Neural cell (in vitro differentiated cells): ENCODE measurements around the gene SLC13A2. TPM values are rescaled to one million over a fixed set of nuclear protein-coding genes. Genes with fewer than 3 reads are reported as not detected.

Source experiments
- H2AFZ ChIP-seq: fragments of 200-600, 300-800 bp; sonication (generic), shearing (Covaris generic); 2 replicates; pipeline ENCODE4 v1.6.0; 2014; ENCODE audit warnings: low read depth, mild to moderate bottlenecking, antibody characterized with exemption, low read length, moderate library complexity
- H3F3A ChIP-seq: fragments of 200-600 bp; shearing (Covaris generic); 2 replicates; pipeline ENCODE4 v1.6.1; 2016; ENCODE audit warnings: mild to moderate bottlenecking, moderate library complexity, mixed read lengths, antibody characterized with exemption, low read length; ENCODE audit not compliant: insufficient read depth, poor library complexity, severe bottlenecking
- H3K27ac ChIP-seq: fragments of 200-600, 300-800 bp; sonication (generic), shearing (Covaris generic); 2 replicates; pipeline ENCODE4 v1.5.1; 2014; ENCODE audit warnings: mild to moderate bottlenecking, low read length, moderate library complexity
- H3K27me3 ChIP-seq: fragments of 300-800, 200-600 bp; sonication (generic), shearing (Covaris generic); 2 replicates; pipeline ENCODE4 v1.6.0; 2014; ENCODE audit warnings: mild to moderate bottlenecking, low read depth, low read length, moderate library complexity; ENCODE audit not compliant: insufficient read depth
- H3K36me3 ChIP-seq: fragments of 300-800, 200-600 bp; sonication (generic), shearing (Covaris generic); 2 replicates; pipeline ENCODE4 v1.5.1; 2014; ENCODE audit warnings: mild to moderate bottlenecking, antibody characterized with exemption, low read length, moderate library complexity; ENCODE audit not compliant: insufficient read depth
- H3K4me2 ChIP-seq: fragments of 300-800, 200-600 bp; sonication (generic), shearing (Covaris generic); 2 replicates; pipeline ENCODE4 v1.6.0; 2014; ENCODE audit warnings: mild to moderate bottlenecking, low read length
- H3K4me3 ChIP-seq: fragments of 300-800, 200-600 bp; sonication (generic), shearing (Covaris generic); 2 replicates; pipeline ENCODE4 v1.5.1; 2014; ENCODE audit warnings: mild to moderate bottlenecking, low read length, moderate library complexity
- H3K79me2 ChIP-seq: fragments of 200-600 bp; shearing (Covaris generic); replicated peaks from 2 replicates; pipeline ENCODE4 v1.6.0; 2014; ENCODE audit warnings: mild to moderate bottlenecking, low read length, moderate library complexity; ENCODE audit not compliant: insufficient read depth
- H3K9ac ChIP-seq: fragments of 300-800, 200-600 bp; sonication (generic), shearing (Covaris generic); 2 replicates; pipeline ENCODE4 v1.6.1; 2016; ENCODE audit warnings: mild to moderate bottlenecking, low read length, mixed read lengths
- H3K9me2 ChIP-seq: fragments of 200-600 bp; shearing (Covaris generic); 2 replicates; pipeline ENCODE4 v1.6.1; 2016; ENCODE audit warnings: mild to moderate bottlenecking, low read length, mixed read lengths; ENCODE audit not compliant: insufficient read depth
- H3K9me3 ChIP-seq: fragments of 200-600, 300-800 bp; sonication (generic), shearing (Covaris generic); 2 replicates; pipeline ENCODE4 v1.6.1; 2016; ENCODE audit warnings: mild to moderate bottlenecking, mixed run types, low read length, moderate library complexity, mixed read lengths
- H4K20me1 ChIP-seq: fragments of 200-600 bp; shearing (Covaris generic); 2 replicates; pipeline ENCODE4 v1.6.1; 2016; ENCODE audit warnings: mild to moderate bottlenecking, mixed run types; ENCODE audit not compliant: insufficient read depth
- EP300 ChIP-seq: fragments of 450-650 bp; conservative IDR thresholded peaks from 2 replicates; pipeline ENCODE4 v1.6.1; 2014; ENCODE audit warnings: antibody characterized with exemption, mild to moderate bottlenecking, moderate library complexity; ENCODE audit not compliant: poor library complexity, severe bottlenecking
- EZH2 ChIP-seq: fragments of 200-600, 300-800 bp; shearing (Covaris generic), sonication (generic); IDR thresholded peaks from 2 replicates; pipeline ENCODE4 v1.6.1; 2014; ENCODE audit warnings: antibody characterized with exemption, low read length, borderline replicate concordance, mild to moderate bottlenecking; ENCODE audit not compliant: insufficient read depth, poor library complexity, severe bottlenecking
- MXI1 ChIP-seq: fragments of 450-650 bp; conservative IDR thresholded peaks from 2 replicates; pipeline ENCODE4 v1.6.1; 2014; ENCODE audit warnings: antibody characterized with exemption, mild to moderate bottlenecking; ENCODE audit not compliant: poor library complexity, severe bottlenecking
- POLR2AphosphoS5 ChIP-seq: IDR thresholded peaks from 2 replicates; pipeline ENCODE4 v1.6.1; 2012
- RAD21 ChIP-seq: fragments of 450-650 bp; conservative IDR thresholded peaks from 2 replicates; pipeline ENCODE4 v1.6.1; 2014; ENCODE audit warnings: antibody characterized with exemption, mild to moderate bottlenecking, moderate library complexity
- SMC3 ChIP-seq: fragments of 450-650 bp; conservative IDR thresholded peaks from 2 replicates; pipeline ENCODE4 v1.6.1; 2014; ENCODE audit warnings: antibody characterized with exemption, mild to moderate bottlenecking, moderate library complexity; ENCODE audit not compliant: poor library complexity
- TAF1 ChIP-seq: IDR thresholded peaks from 2 replicates; pipeline ENCODE4 v1.6.1; 2012; ENCODE audit warnings: low read depth
- polyA plus RNA-seq: library from polyadenylated mRNA; depleted of rRNA; stranded (reverse); fragments of >200 nt; gene quantifications from 2 replicates; pipeline ENCODE4 v1.2.3, GENCODE V29; 2014
- TF ChIP-seq, protein P1 (sequence below): fragments of 450-650 bp; IDR thresholded peaks from 2 replicates; pipeline ENCODE4 v1.5.1; 2014; ENCODE audit warnings: antibody characterized with exemption, mild to moderate bottlenecking, moderate library complexity; ENCODE audit not compliant: poor library complexity, severe bottlenecking
- TF ChIP-seq, protein P2 (sequence below): IDR thresholded peaks from 2 replicates; pipeline ENCODE4 v1.6.1; 2012; ENCODE audit warnings: borderline replicate concordance

The SLC13A2 gene
- polyA plus RNA-seq, 1 donor from 2014 or later: not detected

DNA sequence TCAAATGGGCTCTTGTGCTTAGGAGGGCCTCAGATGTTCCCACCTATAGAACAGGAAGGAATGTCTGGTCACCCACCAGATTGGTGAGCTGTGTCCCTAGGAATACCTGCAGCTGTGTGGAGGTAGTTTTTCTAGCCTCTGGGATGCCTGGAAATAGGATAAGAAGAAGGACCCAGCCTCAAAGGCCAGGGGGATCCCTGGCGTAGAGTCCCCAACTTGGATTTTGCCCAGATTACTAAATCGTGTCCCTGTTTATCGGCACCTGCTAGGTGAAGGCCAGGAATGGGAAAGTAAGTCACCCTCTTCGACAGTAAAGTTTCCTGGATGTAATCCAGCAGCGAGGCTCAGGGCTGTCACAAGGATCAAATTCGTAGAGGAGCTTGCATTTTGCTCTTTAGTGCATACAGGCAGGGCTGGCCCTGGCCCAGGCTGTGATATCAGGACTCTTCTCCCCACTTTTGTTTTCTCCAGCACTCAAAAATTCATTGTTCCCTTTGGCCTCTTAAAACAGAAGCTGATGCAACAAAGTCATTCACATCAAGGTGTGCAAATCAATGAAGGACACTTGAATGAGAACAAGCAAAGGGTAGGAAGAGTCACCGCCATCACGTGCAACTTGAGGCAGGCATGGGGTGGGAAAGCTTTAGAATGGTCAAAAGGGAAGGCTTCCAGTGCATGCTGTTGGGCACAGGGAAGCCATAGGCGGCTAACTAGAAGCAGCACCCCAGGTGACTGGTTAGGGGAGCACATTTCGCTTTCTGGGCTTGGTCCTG is 7.5 kb downstream of the SLC13A2 start:
- H4K20me1 ChIP-seq: no peaks in the 10 kb centered on the region
- H3K9me2 ChIP-seq: no peaks in the 10 kb centered on the region
- no peaks in the 10 kb centered on the region for H3K9me3 ChIP-seq
- no peaks in the 10 kb centered on the region for H3K79me2 ChIP-seq
- H3K27ac ChIP-seq: no peak overlapping the region
- H3K27me3 ChIP-seq: no peaks in the 10 kb centered on the region
- TF ChIP-seq EZH2: no peak
- TF ChIP-seq SMC3: no peak
- no peak overlapping the region for H3K4me3 ChIP-seq
- H3K4me2 ChIP-seq: no peak overlapping the region
- no peak overlapping the region for H2AFZ ChIP-seq
- no peaks in the 10 kb centered on the region for H3K36me3 ChIP-seq
- H3F3A ChIP-seq: no peaks in the 10 kb centered on the region
- no peak overlapping the region for H3K9ac ChIP-seq

DNA sequence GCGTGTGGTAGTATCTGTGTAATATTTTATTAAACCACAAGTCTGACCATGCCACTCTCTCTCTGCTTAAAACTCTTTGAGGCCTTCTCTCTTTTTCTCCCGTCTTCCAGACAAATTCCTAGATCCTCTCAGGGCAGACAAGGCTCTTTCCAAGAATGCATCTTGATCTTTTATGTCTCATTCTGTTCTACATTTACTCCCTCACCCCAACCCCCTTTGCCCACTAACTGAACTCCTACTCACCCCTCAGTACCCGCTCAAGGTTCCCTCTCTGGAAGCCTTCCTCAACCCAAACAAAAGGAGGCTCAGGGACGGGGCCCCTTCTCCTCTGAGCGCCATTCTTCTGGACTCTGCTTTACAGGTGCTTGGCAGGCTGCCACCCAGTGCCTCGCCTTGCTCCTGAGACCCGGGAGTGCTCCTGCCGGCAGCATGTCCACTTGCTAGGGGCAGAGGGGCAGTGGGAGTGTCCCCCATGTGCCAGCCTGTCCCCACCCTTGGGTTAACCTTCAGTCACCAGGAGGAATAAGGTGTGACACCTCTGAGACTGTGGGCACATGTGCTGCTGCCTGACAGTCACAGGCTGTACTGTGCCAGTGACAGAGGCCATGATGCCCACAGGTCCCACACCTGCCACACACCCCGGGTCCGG is 9.2 kb downstream of the SLC13A2 start:
- Histone ChIP-seq H2AFZ (no peak overlapping the region), H3F3A (no peaks in the 10 kb centered on the region), H3K4me3 (no peak overlapping the region), H3K79me2 (no peaks in the 10 kb centered on the region), H4K20me1 (no peaks in the 10 kb centered on the region), H3K9me3 (no peaks in the 10 kb centered on the region), H3K4me2 (no peak overlapping the region), H3K36me3 (no peaks in the 10 kb centered on the region), H3K27ac (no peak overlapping the region), H3K27me3 (no peaks in the 10 kb centered on the region), H3K9ac (no peak overlapping the region), H3K9me2 (no peaks in the 10 kb centered on the region)
- no peak for TF ChIP-seq TAF1
- no peak for TF ChIP-seq SMC3
- no peak for TF ChIP-seq RAD21
- TF ChIP-seq EZH2: no peak
- no peak for TF ChIP-seq MXI1

DNA sequence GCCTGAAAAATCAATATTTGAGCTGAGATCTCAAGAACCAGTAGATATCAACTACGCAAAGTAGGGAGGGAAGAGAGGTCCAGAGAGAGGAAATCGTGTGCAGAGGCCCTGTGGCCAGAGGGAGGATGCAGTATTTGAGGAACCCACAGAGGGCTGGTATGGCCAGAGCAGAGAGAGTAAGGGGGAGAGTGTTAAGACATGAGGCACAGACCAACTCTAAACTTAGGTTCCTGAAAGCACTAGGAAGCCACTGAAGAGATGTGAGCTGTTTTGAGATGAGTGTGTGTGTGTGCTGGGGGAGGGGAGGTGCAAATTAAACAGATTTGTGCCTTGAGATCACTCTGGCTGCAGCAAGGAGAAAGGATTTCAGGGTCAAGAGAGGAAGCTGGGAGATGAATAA is 10.9 kb downstream of the SLC13A2 start:
- H3K4me3 ChIP-seq: no peak overlapping the region
- H3K27ac ChIP-seq: no peak overlapping the region
- no peaks in the 10 kb centered on the region for H4K20me1 ChIP-seq
- H3K36me3 ChIP-seq: no peaks in the 10 kb centered on the region
- no peaks in the 10 kb centered on the region for H3K27me3 ChIP-seq
- H2AFZ ChIP-seq: no peak overlapping the region
- no peak overlapping the region for H3K4me2 ChIP-seq
- H3F3A ChIP-seq: no peaks in the 10 kb centered on the region
- no peak overlapping the region for H3K9ac ChIP-seq
- H3K9me2 ChIP-seq: no peaks in the 10 kb centered on the region
- no peaks in the 10 kb centered on the region for H3K9me3 ChIP-seq
- TF ChIP-seq SMC3 (no peak), EZH2 (no peak), MXI1 (no peak), EP300 (no peak), TAF1 (no peak), POLR2AphosphoS5 (no peak), RAD21 (no peak)
- TF ChIP-seq, protein P1, sequence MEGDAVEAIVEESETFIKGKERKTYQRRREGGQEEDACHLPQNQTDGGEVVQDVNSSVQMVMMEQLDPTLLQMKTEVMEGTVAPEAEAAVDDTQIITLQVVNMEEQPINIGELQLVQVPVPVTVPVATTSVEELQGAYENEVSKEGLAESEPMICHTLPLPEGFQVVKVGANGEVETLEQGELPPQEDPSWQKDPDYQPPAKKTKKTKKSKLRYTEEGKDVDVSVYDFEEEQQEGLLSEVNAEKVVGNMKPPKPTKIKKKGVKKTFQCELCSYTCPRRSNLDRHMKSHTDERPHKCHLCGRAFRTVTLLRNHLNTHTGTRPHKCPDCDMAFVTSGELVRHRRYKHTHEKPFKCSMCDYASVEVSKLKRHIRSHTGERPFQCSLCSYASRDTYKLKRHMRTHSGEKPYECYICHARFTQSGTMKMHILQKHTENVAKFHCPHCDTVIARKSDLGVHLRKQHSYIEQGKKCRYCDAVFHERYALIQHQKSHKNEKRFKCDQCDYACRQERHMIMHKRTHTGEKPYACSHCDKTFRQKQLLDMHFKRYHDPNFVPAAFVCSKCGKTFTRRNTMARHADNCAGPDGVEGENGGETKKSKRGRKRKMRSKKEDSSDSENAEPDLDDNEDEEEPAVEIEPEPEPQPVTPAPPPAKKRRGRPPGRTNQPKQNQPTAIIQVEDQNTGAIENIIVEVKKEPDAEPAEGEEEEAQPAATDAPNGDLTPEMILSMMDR: no peak
- TF ChIP-seq, protein P2, sequence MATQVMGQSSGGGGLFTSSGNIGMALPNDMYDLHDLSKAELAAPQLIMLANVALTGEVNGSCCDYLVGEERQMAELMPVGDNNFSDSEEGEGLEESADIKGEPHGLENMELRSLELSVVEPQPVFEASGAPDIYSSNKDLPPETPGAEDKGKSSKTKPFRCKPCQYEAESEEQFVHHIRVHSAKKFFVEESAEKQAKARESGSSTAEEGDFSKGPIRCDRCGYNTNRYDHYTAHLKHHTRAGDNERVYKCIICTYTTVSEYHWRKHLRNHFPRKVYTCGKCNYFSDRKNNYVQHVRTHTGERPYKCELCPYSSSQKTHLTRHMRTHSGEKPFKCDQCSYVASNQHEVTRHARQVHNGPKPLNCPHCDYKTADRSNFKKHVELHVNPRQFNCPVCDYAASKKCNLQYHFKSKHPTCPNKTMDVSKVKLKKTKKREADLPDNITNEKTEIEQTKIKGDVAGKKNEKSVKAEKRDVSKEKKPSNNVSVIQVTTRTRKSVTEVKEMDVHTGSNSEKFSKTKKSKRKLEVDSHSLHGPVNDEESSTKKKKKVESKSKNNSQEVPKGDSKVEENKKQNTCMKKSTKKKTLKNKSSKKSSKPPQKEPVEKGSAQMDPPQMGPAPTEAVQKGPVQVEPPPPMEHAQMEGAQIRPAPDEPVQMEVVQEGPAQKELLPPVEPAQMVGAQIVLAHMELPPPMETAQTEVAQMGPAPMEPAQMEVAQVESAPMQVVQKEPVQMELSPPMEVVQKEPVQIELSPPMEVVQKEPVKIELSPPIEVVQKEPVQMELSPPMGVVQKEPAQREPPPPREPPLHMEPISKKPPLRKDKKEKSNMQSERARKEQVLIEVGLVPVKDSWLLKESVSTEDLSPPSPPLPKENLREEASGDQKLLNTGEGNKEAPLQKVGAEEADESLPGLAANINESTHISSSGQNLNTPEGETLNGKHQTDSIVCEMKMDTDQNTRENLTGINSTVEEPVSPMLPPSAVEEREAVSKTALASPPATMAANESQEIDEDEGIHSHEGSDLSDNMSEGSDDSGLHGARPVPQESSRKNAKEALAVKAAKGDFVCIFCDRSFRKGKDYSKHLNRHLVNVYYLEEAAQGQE: no peak
- H3K79me2 ChIP-seq: no peaks in the 10 kb centered on the region
